Upper lobe of right lung (tissue), 1 donor: ENCODE measurements around the gene NFIL3. TPM values are rescaled to one million over a fixed set of nuclear protein-coding genes. Genes with fewer than 3 reads are reported as not detected.
A peak's percentile ranks its signal among the peaks of the same experiment; 100 is the strongest.

Source experiments
- ATAC-seq: fragments of 200-7000 bp; cut with Tn5 transposase; one replicate; pipeline ENCODE4 v1.9.1; 2020; ENCODE audit warnings: mild to moderate bottlenecking, moderate library complexity
- DNase-seq: peaks from one replicate; pipeline ENCODE4 v3.0.0-alpha.2; 2020
- H3K27ac ChIP-seq: fragments of 200-600 bp; one replicate; pipeline ENCODE4 v1.8.0; 2022
- H3K27me3 ChIP-seq: fragments of 200-600 bp; one replicate; pipeline ENCODE4 v1.8.0; 2022; ENCODE audit warnings: mild to moderate bottlenecking
- H3K36me3 ChIP-seq: fragments of 200-600 bp; one replicate; pipeline ENCODE4 v1.8.0; 2022
- H3K4me1 ChIP-seq: fragments of 200-600 bp; one replicate; pipeline ENCODE4 v1.8.0; 2022
- H3K4me3 ChIP-seq: fragments of 200-600 bp; one replicate; pipeline ENCODE4 v1.8.0; 2022; ENCODE audit warnings: mild to moderate bottlenecking
- H3K9me3 ChIP-seq: fragments of 200-600 bp; one replicate; pipeline ENCODE4 v1.8.0; 2022
- CTCF ChIP-seq: fragments of 200-600 bp; IDR thresholded peaks from one replicate; pipeline ENCODE4 v1.8.0; 2022; ENCODE audit warnings: antibody characterized with exemption
- intact Hi-C: fragments of 100-400 bp; cut with DNase I; formaldehyde crosslinking; loops from one replicate; pipeline ENCODE4 v1.11.0; 2022
- total RNA-seq: library from RNA; stranded (reverse); fragmentation: NEBNext Ultra II Directional; extraction: Animal tissue kit (Norgen Biotek cat#: 25700); gene quantifications from one replicate; pipeline ENCODE4 v1.2.1, GENCODE V29; 2021
- donor health status: DM: no; HTN: yes; CAD: no; lungs with severe emphysema.

Gene NFIL3
- total RNA-seq, 1 donor from 2014 or later, result 26.2 TPM

GRCh38 chr9:91433180-91433579 lies 9.5 kb upstream of the NFIL3 start:
- peak; percentile 60 for TF ChIP-seq CTCF
- H3K9me3 ChIP-seq, result no peaks in the 10 kb centered on the region
- no peaks in the 10 kb centered on the region for H3K36me3 ChIP-seq
- H3K4me1 ChIP-seq, result no peaks in the 10 kb centered on the region
- ATAC-seq, result peak; percentile 91
- H3K27me3 ChIP-seq, result no peaks in the 10 kb centered on the region
- DNase-seq, result no peak
- intact Hi-C loops, result loop anchor here (10.0 kb wide), 1 partner anchor 518 kb away; no protein-coding TSS in a partner anchor
- no peak overlapping the region for H3K4me3 ChIP-seq
- no peak overlapping the region for H3K27ac ChIP-seq

- no peak overlapping the region for H3K27ac ChIP-seq
- H3K27me3 ChIP-seq, result no peaks in the 10 kb centered on the region
- H3K9me3 ChIP-seq, result no peaks in the 10 kb centered on the region
- DNase-seq, result no peak
- no peak overlapping the region for H3K4me3 ChIP-seq
- intact Hi-C loops, result loop anchor here (10.0 kb wide), 1 partner anchor 517 kb away; no protein-coding TSS in a partner anchor
- ATAC-seq, result no peak
- no peaks in the 10 kb centered on the region for H3K36me3 ChIP-seq
- H3K4me1 ChIP-seq, result no peaks in the 10 kb centered on the region
- no peak for TF ChIP-seq CTCF
Measured at GRCh38 chr9:91431485-91431884, 7.9 kb upstream of the NFIL3 start.

GRCh38 chr9:91429501-91429900 lies 5.9 kb upstream of the NFIL3 start:
- intact Hi-C loops, result loop anchor here (10.0 kb wide), 1 partner anchor 395 kb away; no protein-coding TSS in a partner anchor
- Histone ChIP-seq H3K4me1 (peaks cover 5% of the 10 kb centered on the region), H3K4me3 (no peak overlapping the region), H3K9me3 (no peaks in the 10 kb centered on the region), H3K36me3 (no peaks in the 10 kb centered on the region), H3K27me3 (no peaks in the 10 kb centered on the region), H3K27ac (peak overlapping the region; percentile 20)
- no peak for TF ChIP-seq CTCF
- DNase-seq, result no peak
- no peak for ATAC-seq

GRCh38 chr9:91428927-91429351 lies 5.3 kb upstream of the NFIL3 start:
- Histone ChIP-seq H3K4me1 (peaks cover 5% of the 10 kb centered on the region), H3K9me3 (no peaks in the 10 kb centered on the region)
- no peak for ATAC-seq

GRCh38 chr9:91428436-91428835 lies 4.8 kb upstream of the NFIL3 start:
- Histone ChIP-seq H3K9me3 (no peaks in the 10 kb centered on the region), H3K4me3 (no peak overlapping the region), H3K36me3 (no peaks in the 10 kb centered on the region), H3K4me1 (peaks cover 5% of the 10 kb centered on the region), H3K27ac (peak overlapping the region; percentile 20), H3K27me3 (no peaks in the 10 kb centered on the region)
- intact Hi-C loops, result loop anchor here (10.0 kb wide), 1 partner anchor 394 kb away; no protein-coding TSS in a partner anchor
- DNase-seq, result no peak
- no peak for ATAC-seq
- no peak for TF ChIP-seq CTCF

More at GRCh38 chr9:91428927-91429351, 5.3 kb upstream of the NFIL3 start:
- intact Hi-C loops, result loop anchor here (10.0 kb wide), 1 partner anchor 394 kb away; no protein-coding TSS in a partner anchor
- H3K36me3 ChIP-seq, result no peaks in the 10 kb centered on the region
- no peaks in the 10 kb centered on the region for H3K27me3 ChIP-seq
- no peak for DNase-seq
- no peak for TF ChIP-seq CTCF
- peak overlapping the region; percentile 20 for H3K27ac ChIP-seq
- H3K4me3 ChIP-seq, result no peak overlapping the region

- no peak for TF ChIP-seq CTCF
- H3K9me3 ChIP-seq, result no peaks in the 10 kb centered on the region
- no peaks in the 10 kb centered on the region for H3K36me3 ChIP-seq
- no peak overlapping the region for H3K4me3 ChIP-seq
- no peaks in the 10 kb centered on the region for H3K27me3 ChIP-seq
- intact Hi-C loops, result loop anchor here (10.0 kb wide), 1 partner anchor 393 kb away; no protein-coding TSS in a partner anchor
- DNase-seq (no peak), ATAC-seq (no peak)
- H3K4me1 ChIP-seq, result peaks cover 5% of the 10 kb centered on the region
- H3K27ac ChIP-seq, result peak overlapping the region; percentile 20
Measured at GRCh38 chr9:91427873-91428272, 4.2 kb upstream of the NFIL3 start.
